H9 (cell line): ENCODE results near the gene RARB. TPM values are rescaled to one million over a fixed set of nuclear protein-coding genes. Genes with fewer than 3 reads are reported as not detected.

Experiments
- DNase-seq: peaks from one replicate; pipeline ENCODE4 v3.0.0-alpha.2; 2017
- H2AFZ ChIP-seq: one replicate; pipeline ENCODE4 v1.6.1; 2013; ENCODE audit warnings: mild to moderate bottlenecking, low read length, control low read depth, moderate library complexity
- H2AK5ac ChIP-seq: 2 replicates; pipeline ENCODE4 v1.6.1; 2013; ENCODE audit warnings: low read length, control low read depth, mixed read lengths; ENCODE audit not compliant: insufficient read length
- H2BK120ac ChIP-seq: one replicate; pipeline ENCODE4 v1.6.1; 2013; ENCODE audit warnings: low read depth, mild to moderate bottlenecking, low read length, control low read depth, inconsistent platforms; ENCODE audit not compliant: poor library complexity, severe bottlenecking
- H2BK12ac ChIP-seq: 2 replicates; pipeline ENCODE4 v1.6.1; 2013; ENCODE audit warnings: low read length, control low read depth, mixed read lengths, low read depth; ENCODE audit not compliant: insufficient read length
- H2BK15ac ChIP-seq: 2 replicates; pipeline ENCODE4 v1.6.1; 2013; ENCODE audit warnings: low read depth, low read length, control low read depth
- H2BK20ac ChIP-seq: one replicate; pipeline ENCODE4 v1.6.1; 2013; ENCODE audit warnings: low read depth, mild to moderate bottlenecking, low read length, control low read depth, inconsistent platforms; ENCODE audit not compliant: poor library complexity, severe bottlenecking
- H2BK5ac ChIP-seq: 2 replicates; pipeline ENCODE4 v1.6.1; 2013; ENCODE audit warnings: low read length, control low read depth, mixed read lengths; ENCODE audit not compliant: insufficient read length
- H3K14ac ChIP-seq: 2 replicates; pipeline ENCODE4 v1.6.1; 2013; ENCODE audit warnings: low read length, control low read depth; ENCODE audit not compliant: insufficient read depth
- H3K18ac ChIP-seq: 2 replicates; pipeline ENCODE4 v1.6.1; 2013; ENCODE audit warnings: low read depth, mild to moderate bottlenecking, mixed read lengths, low read length, control low read depth; ENCODE audit not compliant: insufficient read length
- H3K23ac ChIP-seq: 2 replicates; pipeline ENCODE4 v1.6.1; 2013; ENCODE audit warnings: low read length, control low read depth, mixed read lengths, low read depth; ENCODE audit not compliant: insufficient read length
- H3K23me2 ChIP-seq: 2 replicates; pipeline ENCODE4 v1.6.1; 2013; ENCODE audit warnings: low read depth, mild to moderate bottlenecking, mixed read lengths, low read length, control low read depth; ENCODE audit not compliant: insufficient read length, poor library complexity, severe bottlenecking
- H3K27ac ChIP-seq: 2 replicates; pipeline ENCODE4 v1.5.1; 2013; ENCODE audit warnings: low read length, control low read depth, mixed read lengths, low read depth; ENCODE audit not compliant: insufficient read length
- H3K27me3 ChIP-seq: 2 replicates; pipeline ENCODE4 v1.6.1; 2013; ENCODE audit warnings: low read length, control low read depth, inconsistent platforms; ENCODE audit not compliant: insufficient read depth
- H3K4ac ChIP-seq: 2 replicates; pipeline ENCODE4 v1.6.1; 2013; ENCODE audit warnings: low read depth, mild to moderate bottlenecking, control low read depth, inconsistent platforms, low read length, moderate library complexity
- H3K4me1 ChIP-seq: 2 replicates; pipeline ENCODE4 v1.6.1; 2013; ENCODE audit warnings: low read length, control low read depth, inconsistent platforms; ENCODE audit not compliant: insufficient read depth
- H3K4me2 ChIP-seq: 2 replicates; pipeline ENCODE4 v1.6.1; 2013; ENCODE audit warnings: low read length, control low read depth, mixed read lengths; ENCODE audit not compliant: insufficient read length, insufficient read depth
- H3K56ac ChIP-seq: 2 replicates; pipeline ENCODE4 v1.6.1; 2013; ENCODE audit warnings: low read depth, mild to moderate bottlenecking, mixed read lengths, low read length, control low read depth; ENCODE audit not compliant: insufficient read length
- H3K79me1 ChIP-seq: 2 replicates; pipeline ENCODE4 v1.6.1; 2013; ENCODE audit warnings: low read depth, mild to moderate bottlenecking, moderate library complexity, low read length, control low read depth, inconsistent platforms; ENCODE audit not compliant: insufficient read depth, poor library complexity, severe bottlenecking
- H3K79me2 ChIP-seq: 2 replicates; pipeline ENCODE4 v1.6.1; 2013; ENCODE audit warnings: low read length, control low read depth, inconsistent platforms; ENCODE audit not compliant: insufficient read depth
- H3K9ac ChIP-seq: 2 replicates; pipeline ENCODE4 v1.6.1; 2013; ENCODE audit warnings: low read length, control low read depth, mixed read lengths; ENCODE audit not compliant: insufficient read length; ENCODE audit errors: extremely low read depth
- H3K9me3 ChIP-seq: one replicate; pipeline ENCODE4 v1.6.1; 2013; ENCODE audit warnings: low read depth, low read length, inconsistent platforms; ENCODE audit not compliant: control insufficient read depth
- H3T11ph ChIP-seq: one replicate; pipeline ENCODE4 v1.6.1; 2013; ENCODE audit warnings: mild to moderate bottlenecking, low read length, control low read depth, inconsistent platforms
- H4K20me1 ChIP-seq: one replicate; pipeline ENCODE4 v1.6.1; 2013; ENCODE audit not compliant: control insufficient read depth, insufficient read length, insufficient read depth
- H4K5ac ChIP-seq: 2 replicates; pipeline ENCODE4 v1.6.1; 2013; ENCODE audit warnings: low read depth, mild to moderate bottlenecking, mixed read lengths, low read length, control low read depth; ENCODE audit not compliant: insufficient read length
- H4K8ac ChIP-seq: replicated peaks from 2 replicates; pipeline ENCODE4 v1.6.1; 2013; ENCODE audit warnings: low read length, control low read depth, mixed read lengths, low read depth; ENCODE audit not compliant: insufficient read length
- H4K91ac ChIP-seq: 2 replicates; pipeline ENCODE4 v1.6.1; 2013; ENCODE audit warnings: low read depth, mild to moderate bottlenecking, moderate library complexity, mixed read lengths, low read length, control low read depth; ENCODE audit not compliant: insufficient read length
- H3K27ac Mint-ChIP-seq, 3 experiments: 2 replicates in 2 of 3; 3 replicates in 1 of 3; pipeline ENCODE4 v1.8.0; 2020 to 2021; ENCODE audit warnings: mixed read lengths in 3 of 3, mild to moderate bottlenecking in 1 of 3, moderate library complexity in 1 of 3
- H3K27me3 Mint-ChIP-seq: 2 replicates; pipeline ENCODE4 v1.8.0; 2021; ENCODE audit warnings: low read depth, mild to moderate bottlenecking, moderate library complexity, mixed read lengths
- H3K36me3 Mint-ChIP-seq, 3 experiments: 2 replicates in 2 of 3; 3 replicates in 1 of 3; pipeline ENCODE4 v1.8.0; 2020 to 2021; ENCODE audit warnings: low read depth in 3 of 3, mixed read lengths in 3 of 3; ENCODE audit not compliant: insufficient read depth in 1 of 3
- H3K4me1 Mint-ChIP-seq, 2 experiments: 2 replicates each; pipeline ENCODE4 v1.8.0; 2020; ENCODE audit warnings: mixed read lengths in 2 of 2
- H3K4me3 Mint-ChIP-seq, 2 experiments: 2 replicates in 1 of 2; 3 replicates in 1 of 2; pipeline ENCODE4 v1.8.0; 2020 to 2021; ENCODE audit warnings: mild to moderate bottlenecking in 2 of 2, mixed read lengths in 2 of 2, moderate library complexity in 1 of 2
- H3K9me3 Mint-ChIP-seq, 2 experiments: 2 replicates in 1 of 2; 3 replicates in 1 of 2; pipeline ENCODE4 v1.8.0; 2020; ENCODE audit warnings: mild to moderate bottlenecking in 2 of 2, mixed read lengths in 2 of 2, moderate library complexity in 1 of 2
- WGBS: extraction: QIAGEN DNeasy Blood & Tissue Kit; methylation state at CpG from one replicate; pipeline ENCODE4 v1.1.7; 2013; ENCODE audit warnings: missing lambda C conversion rate, low lambda C conversion rate, mixed read lengths; ENCODE audit not compliant: insufficient read length; ENCODE audit errors: extremely low coverage; 5-methylcytosine and 5-hydroxymethylcytosine counted together
- total RNA-seq: library from RNA; stranded (reverse); gene quantifications from 2 replicates; pipeline ENCODE4 v1.2.1, GENCODE V29; 2021
- TF ChIP-seq, protein P1 (sequence below): fragments of 200-600 bp; sonication (generic); conservative IDR thresholded peaks from 3 replicates; pipeline ENCODE4 v1.8.0; 2021; ENCODE audit warnings: antibody characterized with exemption, mild to moderate bottlenecking

The RARB gene
- total RNA-seq, 1 experiment from 2014 or later: 0.22 TPM

DNA sequence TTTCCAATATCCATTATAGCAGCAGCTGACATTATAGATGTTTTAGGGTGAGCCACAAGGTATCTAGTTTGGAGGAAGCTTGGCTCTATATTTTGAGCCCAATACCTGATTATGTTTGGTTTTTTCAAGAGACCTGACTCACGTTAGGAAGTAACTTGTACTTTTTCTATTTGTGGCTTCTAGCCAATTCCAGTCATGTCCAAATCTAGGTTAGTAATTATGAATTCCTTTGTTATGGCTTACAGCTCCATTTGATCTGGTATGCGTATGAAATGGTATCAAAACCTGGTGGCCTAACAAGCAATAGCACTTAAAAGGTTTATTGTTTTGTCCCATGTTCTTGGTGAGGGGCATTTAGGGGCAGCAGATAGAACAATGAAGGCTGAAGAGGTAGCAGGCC, 120.8 kb downstream of the RARB start:
- H2BK15ac ChIP-seq: no peak overlapping the region
- H2BK12ac ChIP-seq: no peak overlapping the region
- Mint-ChIP-seq H3K27ac (no peak overlapping the region), H3K27me3 (no peaks in the 10 kb centered on the region), H3K4me1 (peaks cover 2 to 4% of the 10 kb centered on the region in 2 experiments), H3K4me3 (no peak overlapping the region), H3K36me3 (no peaks in the 10 kb centered on the region), H3K9me3 (peaks cover 0 to 2% of the 10 kb centered on the region in 2 experiments; a peak in 1 of 5 replicates)
- no peak overlapping the region for H3K4me2 ChIP-seq
- H2AK5ac ChIP-seq: no peak overlapping the region
- H3K18ac ChIP-seq: no peak overlapping the region
- no peak overlapping the region for H4K5ac ChIP-seq
- no peaks in the 10 kb centered on the region for H3K79me2 ChIP-seq
- no peak overlapping the region for H3K14ac ChIP-seq
- H2AFZ ChIP-seq: no peak overlapping the region
- no peak overlapping the region for H2BK120ac ChIP-seq
- DNase-seq: no peak
- no peaks in the 10 kb centered on the region; the same call in 1 of the 2 replicates for H3K27me3 ChIP-seq
- no peaks in the 10 kb centered on the region for H3K4me1 ChIP-seq
- no peaks in the 10 kb centered on the region for H3K79me1 ChIP-seq
- H3K23me2 ChIP-seq: no peaks in the 10 kb centered on the region
- no peak overlapping the region for H2BK20ac ChIP-seq
- TF ChIP-seq, protein P1, sequence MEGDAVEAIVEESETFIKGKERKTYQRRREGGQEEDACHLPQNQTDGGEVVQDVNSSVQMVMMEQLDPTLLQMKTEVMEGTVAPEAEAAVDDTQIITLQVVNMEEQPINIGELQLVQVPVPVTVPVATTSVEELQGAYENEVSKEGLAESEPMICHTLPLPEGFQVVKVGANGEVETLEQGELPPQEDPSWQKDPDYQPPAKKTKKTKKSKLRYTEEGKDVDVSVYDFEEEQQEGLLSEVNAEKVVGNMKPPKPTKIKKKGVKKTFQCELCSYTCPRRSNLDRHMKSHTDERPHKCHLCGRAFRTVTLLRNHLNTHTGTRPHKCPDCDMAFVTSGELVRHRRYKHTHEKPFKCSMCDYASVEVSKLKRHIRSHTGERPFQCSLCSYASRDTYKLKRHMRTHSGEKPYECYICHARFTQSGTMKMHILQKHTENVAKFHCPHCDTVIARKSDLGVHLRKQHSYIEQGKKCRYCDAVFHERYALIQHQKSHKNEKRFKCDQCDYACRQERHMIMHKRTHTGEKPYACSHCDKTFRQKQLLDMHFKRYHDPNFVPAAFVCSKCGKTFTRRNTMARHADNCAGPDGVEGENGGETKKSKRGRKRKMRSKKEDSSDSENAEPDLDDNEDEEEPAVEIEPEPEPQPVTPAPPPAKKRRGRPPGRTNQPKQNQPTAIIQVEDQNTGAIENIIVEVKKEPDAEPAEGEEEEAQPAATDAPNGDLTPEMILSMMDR: no peak
- H4K91ac ChIP-seq: no peak overlapping the region
- no peak overlapping the region for H3K23ac ChIP-seq
- no CpG with 5 or more reads among the region's 2 CpGs for WGBS
- no peak overlapping the region for H3K56ac ChIP-seq
- no peak overlapping the region for H4K8ac ChIP-seq
- H3K9ac ChIP-seq: no peak overlapping the region
- no peak overlapping the region for H2BK5ac ChIP-seq
- H4K20me1 ChIP-seq: no peaks in the 10 kb centered on the region
- no peak overlapping the region for H3T11ph ChIP-seq
- H3K9me3 ChIP-seq: no peaks in the 10 kb centered on the region
- no peak overlapping the region for H3K27ac ChIP-seq
- no peak overlapping the region for H3K4ac ChIP-seq
